DMS53 (cell line): ENCODE measurements around the gene FES.
"Not testable (repeated sequence)": the region's sequence is repeated elsewhere in the genome, so short reads cannot be mapped to it uniquely, and the experiment has no call there.

Experiments used
- DNase-seq: peaks from one replicate; lab custom pipeline; 2025; lab: John Stamatoyannopoulos, UW

The FES gene

GRCh38 chr15:90891346-90891949 is 7.1 kb downstream of the FES start:
- DNase-seq: no peak

- no peak for DNase-seq
Observed at GRCh38 chr15:90892023-90892422, 7.7 kb downstream of the FES start.

GRCh38 chr15:90892498-90893174 is 8.3 kb downstream of the FES start:
- DNase-seq: no peak

- no peak for DNase-seq
Observed at GRCh38 chr15:90893175-90894090, 9.1 kb downstream of the FES start.

- no peak for DNase-seq
Observed at GRCh38 chr15:90895571-90896117, 11.3 kb downstream of the FES start.

- DNase-seq: not testable (repeated sequence)
Observed at GRCh38 chr15:90897131-90897655, 12.9 kb downstream of the FES start.

GRCh38 chr15:90901175-90902039 is 17.1 kb downstream of the FES start:
- DNase-seq: peak; percentile 26

GRCh38 chr15:90902040-90902839 is 17.9 kb downstream of the FES start:
- peak; percentile 88 for DNase-seq

- peak; percentile 82 for DNase-seq
Observed at GRCh38 chr15:90902840-90903732, 18.8 kb downstream of the FES start, which contains the start of gene MAN2A2. Gene MAN2A2, plus strand, starts transcription at chr15:90903302. Its CDS starts 906 bp downstream, at chr15:90904208.

- DNase-seq: peak; percentile 51
Observed at GRCh38 chr15:90903733-90904536, 19.6 kb downstream of the FES start.

- DNase-seq: no peak
Observed at GRCh38 chr15:90904746-90905145, 20.4 kb downstream of the FES start.

GRCh38 chr15:90905306-90906180 is 21.2 kb downstream of the FES start:
- no peak for DNase-seq

GRCh38 chr15:90906181-90906849 is 22.0 kb downstream of the FES start:
- no peak for DNase-seq

GRCh38 chr15:90907051-90907660 is 22.9 kb downstream of the FES start:
- DNase-seq: no peak

GRCh38 chr15:90907838-90908507 is 23.7 kb downstream of the FES start:
- no peak for DNase-seq

- not testable (repeated sequence) for DNase-seq
Observed at GRCh38 chr15:90909449-90909848, 25.1 kb downstream of the FES start.
